ENCODE measurements around the gene CACNB4. TPM values are rescaled to one million over a fixed set of nuclear protein-coding genes. Genes with fewer than 3 reads are reported as not detected.
A peak's percentile ranks its signal among the peaks of the same experiment; 100 is the strongest.

The CACNB4 gene
- total RNA-seq, 2 experiments from 2014 or later: 0.06 to 0.76 TPM

DNA sequence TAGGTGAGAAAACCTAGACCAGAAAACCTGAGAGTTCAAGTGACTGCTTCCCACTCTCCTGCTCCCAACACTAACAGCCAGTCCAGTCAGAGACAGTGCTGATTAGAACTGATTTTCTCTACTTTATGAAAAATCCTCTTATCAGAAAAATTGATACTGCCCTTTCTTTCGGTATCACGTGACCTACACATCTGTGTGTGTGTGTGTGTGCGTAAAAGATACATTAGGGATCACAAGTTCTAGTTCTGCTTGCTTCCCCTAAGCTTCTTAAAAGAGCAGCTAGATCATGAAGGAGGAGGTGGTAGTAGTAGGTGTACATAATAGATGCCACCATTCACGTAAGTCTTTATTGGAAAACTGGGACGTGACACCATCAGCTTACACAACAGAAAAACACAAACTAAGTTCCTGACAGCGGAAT, 272.1 kb downstream of the CACNB4 start:
- intact Hi-C loops (cut with micrococcal nuclease; ENCODE audit: unreplicated experiment): loop anchor here (5.0 to 10.0 kb wide), 2 partner anchors 348 to 891 kb away; partner anchors contain the start of genes ARL6IP6, PRPF40A and STAM2
- Histone ChIP-seq H3K4me1 (ENCODE audit: insufficient read depth, low read length, poor library complexity, severe bottlenecking) (peaks cover 34% of the 10 kb centered on the region), H3K9me2 (ENCODE audit: insufficient read depth, low read length) (no peaks in the 10 kb centered on the region), H4K20me1 (ENCODE audit: insufficient read depth, low read length) (peaks cover 20% of the 10 kb centered on the region; the same call in 1 of the 2 replicates), H3K36me3 (ENCODE audit: insufficient read depth, low read length) (peaks cover 19% of the 10 kb centered on the region), H3K27ac (ENCODE audit: low read depth, low read length, poor library complexity, severe bottlenecking) (no peak overlapping the region), H3K9me3 (ENCODE audit: low read length) (no peaks in the 10 kb centered on the region), H3K79me2 (ENCODE audit: insufficient read depth, low read depth, low read length) (peaks cover 62% of the 10 kb centered on the region), H3K4me2 (ENCODE audit: low read length) (peak overlapping the region; percentile 89), H3K4me3 (ENCODE audit: low read depth, low read length, poor library complexity, severe bottlenecking) (peak overlapping the region; percentile 99), H2AFZ (ENCODE audit: low read length) (no peak overlapping the region)
- ChIA-PET CTCF (ENCODE audit: unreplicated experiment) (no interaction called here), POLR2A (interaction anchor here (0.8 to 6.1 kb wide), 5 partner anchors 10 to 80 kb away, joined by 3 to 80 read pairs (median 3); no protein-coding TSS in a partner anchor)
- DNase-seq (ENCODE audit: low spot score): peak; percentile 47
- TSS peak; percentile 62 for BruUV-seq (replicated peaks)
- no peak for TF ChIP-seq EZH2phosphoT487 (IDR thresholded peaks at IDR 0.05; ENCODE audit: borderline replicate concordance, low read depth, low read length)
- TF ChIP-seq, protein P1, sequence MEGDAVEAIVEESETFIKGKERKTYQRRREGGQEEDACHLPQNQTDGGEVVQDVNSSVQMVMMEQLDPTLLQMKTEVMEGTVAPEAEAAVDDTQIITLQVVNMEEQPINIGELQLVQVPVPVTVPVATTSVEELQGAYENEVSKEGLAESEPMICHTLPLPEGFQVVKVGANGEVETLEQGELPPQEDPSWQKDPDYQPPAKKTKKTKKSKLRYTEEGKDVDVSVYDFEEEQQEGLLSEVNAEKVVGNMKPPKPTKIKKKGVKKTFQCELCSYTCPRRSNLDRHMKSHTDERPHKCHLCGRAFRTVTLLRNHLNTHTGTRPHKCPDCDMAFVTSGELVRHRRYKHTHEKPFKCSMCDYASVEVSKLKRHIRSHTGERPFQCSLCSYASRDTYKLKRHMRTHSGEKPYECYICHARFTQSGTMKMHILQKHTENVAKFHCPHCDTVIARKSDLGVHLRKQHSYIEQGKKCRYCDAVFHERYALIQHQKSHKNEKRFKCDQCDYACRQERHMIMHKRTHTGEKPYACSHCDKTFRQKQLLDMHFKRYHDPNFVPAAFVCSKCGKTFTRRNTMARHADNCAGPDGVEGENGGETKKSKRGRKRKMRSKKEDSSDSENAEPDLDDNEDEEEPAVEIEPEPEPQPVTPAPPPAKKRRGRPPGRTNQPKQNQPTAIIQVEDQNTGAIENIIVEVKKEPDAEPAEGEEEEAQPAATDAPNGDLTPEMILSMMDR (conservative IDR thresholded peaks at IDR 0.05; ENCODE audit: low read length): no peak

DNA sequence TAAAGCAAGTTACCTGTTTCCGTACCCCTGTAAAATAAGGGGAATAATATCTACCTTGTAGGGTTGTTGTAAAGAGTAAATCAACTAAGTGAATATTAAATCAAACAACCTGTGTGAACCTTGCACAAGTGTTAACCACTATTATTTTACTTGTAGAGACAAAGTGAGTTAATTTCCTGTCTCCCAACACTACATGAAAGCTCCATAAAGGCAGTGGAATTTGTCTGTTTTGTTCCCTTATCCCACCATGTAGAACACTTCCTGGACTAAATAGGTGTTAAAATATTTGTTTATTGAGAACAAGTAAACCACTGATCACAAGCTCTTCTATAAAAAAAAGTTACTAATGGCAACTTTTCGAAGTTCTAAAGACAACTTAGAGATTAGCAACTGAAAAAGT, 274.0 kb downstream of the CACNB4 start:
- peaks cover 34% of the 10 kb centered on the region for H3K4me1 ChIP-seq (ENCODE audit: insufficient read depth, low read length, poor library complexity, severe bottlenecking)
- intact Hi-C loops (cut with micrococcal nuclease; ENCODE audit: unreplicated experiment): loop anchor here (5.0 to 10.0 kb wide), 2 partner anchors 350 to 892 kb away; partner anchors contain the start of genes ARL6IP6, PRPF40A and STAM2
- POLR2A ChIA-PET: interaction anchor here (0.7 to 2.1 kb wide), 8 partner anchors 8 to 86 kb away, joined by 3 to 8 read pairs (median 6); no protein-coding TSS in a partner anchor

More for the DNA sequence above, 274.0 kb downstream of the CACNB4 start:
- BruUV-seq (replicated peaks): no TSS peak
- Histone ChIP-seq H3K9me3 (ENCODE audit: low read length) (no peaks in the 10 kb centered on the region), H4K20me1 (ENCODE audit: insufficient read depth, low read length) (peaks cover 20% of the 10 kb centered on the region; the same call in 1 of the 2 replicates), H3K27ac (ENCODE audit: low read depth, low read length, poor library complexity, severe bottlenecking) (no peak overlapping the region), H3K4me3 (ENCODE audit: low read depth, low read length, poor library complexity, severe bottlenecking) (no peak overlapping the region), H2AFZ (ENCODE audit: low read length) (no peak overlapping the region), H3K79me2 (ENCODE audit: insufficient read depth, low read depth, low read length) (peaks cover 79% of the 10 kb centered on the region), H3K9me2 (ENCODE audit: insufficient read depth, low read length) (no peaks in the 10 kb centered on the region), H3K4me2 (ENCODE audit: low read length) (peak overlapping the region; percentile 20; the same call in 1 of the 2 replicates), H3K36me3 (ENCODE audit: insufficient read depth, low read length) (peaks cover 27% of the 10 kb centered on the region)
- DNase-seq (ENCODE audit: low spot score): no peak
- TF ChIP-seq EZH2phosphoT487 (IDR thresholded peaks at IDR 0.05; ENCODE audit: borderline replicate concordance, low read depth, low read length): no peak
- TF ChIP-seq, protein P1 (conservative IDR thresholded peaks at IDR 0.05; ENCODE audit: low read length): no peak
- CTCF ChIA-PET (ENCODE audit: unreplicated experiment): no interaction called here

Data from OCI-LY7 (cell line).